NCI-H2227 treated with DMSO at 0.1 percent for 48 hours (cell line): ENCODE data around the gene NECAB2.

Source experiments
- DNase-seq: peaks from one replicate; lab custom pipeline; 2025; lab: John Stamatoyannopoulos, UW

Gene NECAB2

DNA sequence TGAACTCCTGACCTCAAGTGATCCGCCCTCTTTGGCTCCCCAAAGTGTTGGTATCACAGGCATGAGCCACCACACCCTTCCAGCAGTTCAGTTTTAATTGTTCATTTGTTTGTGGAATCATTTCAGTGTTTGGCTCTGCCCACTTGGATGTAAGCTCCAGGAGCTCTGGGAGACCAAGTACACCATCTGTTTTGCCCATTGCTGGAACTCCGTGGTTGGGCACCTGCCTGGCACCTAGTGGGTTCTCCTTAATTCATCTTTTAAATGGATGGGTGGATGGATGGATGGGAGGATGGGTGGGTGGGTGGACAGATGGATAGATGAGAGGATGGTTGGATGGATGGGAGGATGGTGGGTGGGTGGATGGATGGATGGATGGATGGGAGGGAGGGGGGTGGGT is 953 bp upstream of the NECAB2 start:
- no peak for DNase-seq

DNA sequence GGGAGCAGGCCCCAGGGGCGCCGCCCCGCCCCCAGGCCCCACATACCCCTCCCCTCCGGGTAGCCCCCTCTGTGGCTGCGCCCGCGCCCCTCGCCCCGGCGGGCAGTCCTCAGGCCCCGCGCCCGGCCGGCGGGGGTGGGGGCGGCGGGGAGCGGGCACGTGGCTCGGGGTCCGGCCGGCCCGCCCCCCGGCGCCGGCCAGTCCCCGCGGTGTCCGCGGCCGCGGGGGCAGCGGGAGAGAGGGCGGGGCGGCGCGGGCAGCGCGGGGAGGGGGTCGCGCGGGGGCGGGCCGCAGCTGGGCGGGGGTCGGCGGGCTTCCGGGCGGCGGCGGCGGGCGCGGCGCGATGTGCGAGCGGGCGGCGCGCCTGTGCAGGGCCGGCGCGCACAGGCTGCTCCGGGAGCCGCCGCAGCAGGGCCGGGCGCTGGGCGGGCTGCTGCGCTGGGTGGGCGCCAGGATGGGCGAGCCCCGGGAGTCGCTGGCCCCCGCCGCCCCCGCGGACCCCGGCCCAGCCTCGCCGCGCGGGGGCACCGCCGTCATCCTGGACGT is 335 bp downstream of the NECAB2 start:
- no peak for DNase-seq

DNA sequence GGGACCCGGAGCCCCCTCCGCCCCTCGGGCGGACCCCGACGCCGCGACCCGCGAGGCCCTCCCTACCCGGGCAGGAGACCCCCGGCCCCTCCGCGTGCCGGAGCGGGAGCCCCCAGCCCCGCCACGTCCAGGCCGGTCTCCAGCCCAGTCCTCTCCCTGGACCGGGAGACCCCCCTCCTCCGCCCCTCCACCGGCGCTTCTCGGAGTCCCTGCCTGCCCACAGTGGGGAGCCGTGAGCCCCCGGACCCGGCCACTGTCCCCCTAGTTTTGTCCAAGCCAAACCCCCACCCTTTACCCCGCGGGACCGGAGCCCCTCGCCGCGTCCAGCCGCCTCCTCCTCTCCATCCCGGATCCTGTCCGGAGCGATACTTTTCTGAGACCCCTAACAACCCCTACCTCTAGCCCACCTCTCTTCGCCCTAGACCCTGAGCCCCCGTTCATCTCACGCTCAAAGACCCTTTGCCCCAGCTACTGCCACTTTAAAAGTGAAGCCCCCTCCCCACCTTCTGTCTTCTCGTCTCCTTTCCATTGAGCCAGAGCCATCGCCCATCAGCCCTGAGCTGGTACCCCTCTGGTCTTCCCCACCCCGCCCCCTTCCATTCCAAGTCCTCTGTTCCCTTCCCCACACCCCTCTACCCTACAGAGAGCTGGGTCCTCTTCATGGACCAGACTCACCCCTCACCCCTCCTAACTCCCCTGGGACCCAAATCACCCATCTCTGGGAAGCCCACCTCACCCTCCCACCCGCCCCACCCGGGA is 1.0 kb downstream of the NECAB2 start:
- no peak for DNase-seq

GRCh38 chr16:83969771-83970429 is 1.9 kb downstream of the NECAB2 start:
- no peak for DNase-seq

DNA sequence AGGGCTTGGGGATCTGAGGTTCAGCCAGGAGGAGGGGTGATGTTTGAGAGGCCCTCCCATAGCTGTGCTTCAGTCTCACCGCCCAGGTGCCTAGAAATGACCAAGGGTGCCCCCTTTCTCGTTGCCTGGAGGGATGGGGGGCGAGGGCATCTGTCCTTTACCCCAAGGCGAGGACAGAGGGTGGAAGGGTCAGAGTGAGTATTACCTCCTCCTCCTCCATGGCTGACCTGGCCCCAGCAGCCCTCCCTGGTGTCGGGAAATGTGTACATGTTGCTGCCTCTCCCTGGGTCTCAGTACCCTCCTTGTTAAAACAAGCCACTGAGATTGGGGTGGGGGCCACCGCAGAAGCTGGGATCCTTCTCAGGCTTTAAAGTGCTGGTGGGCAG is 2.4 kb downstream of the NECAB2 start:
- no peak for DNase-seq

GRCh38 chr16:83971165-83972130 is 3.4 kb downstream of the NECAB2 start:
- no peak for DNase-seq

DNA sequence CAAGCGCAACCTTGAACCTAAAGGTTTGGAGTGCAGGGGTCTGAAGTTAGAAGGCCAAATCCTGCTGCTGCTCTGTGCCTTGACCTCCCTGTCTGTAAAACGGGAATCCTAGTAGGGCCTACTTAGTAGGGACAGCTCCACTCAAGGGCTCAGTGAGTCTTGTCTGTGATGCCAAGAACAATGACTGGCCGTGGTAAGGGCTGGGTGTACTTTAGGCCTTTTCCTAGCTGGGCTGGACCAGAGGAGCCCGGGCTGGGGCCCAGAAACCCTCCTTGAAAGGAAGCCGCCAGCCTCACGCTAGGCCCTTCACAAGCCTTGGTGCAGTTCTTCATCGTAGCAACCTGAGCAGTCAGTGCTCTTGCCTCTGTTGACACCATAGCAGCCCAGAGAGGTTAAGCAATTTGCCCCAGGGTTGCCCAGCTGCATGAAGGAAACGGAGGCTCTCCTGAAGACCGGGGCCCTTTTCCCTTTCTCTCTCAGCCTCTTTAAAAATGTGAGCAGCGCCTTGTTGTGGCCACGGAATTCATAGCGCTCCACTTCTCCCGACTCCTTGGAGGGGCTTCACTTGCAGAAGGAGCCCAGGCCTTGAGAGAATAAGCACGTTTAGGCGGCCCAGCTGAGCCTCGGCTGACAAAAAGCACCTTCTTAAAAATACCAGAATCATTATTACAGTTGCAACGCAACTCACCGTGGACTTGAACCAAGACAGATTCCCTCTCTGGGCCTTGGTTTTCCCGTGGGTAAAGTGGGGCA is 4.4 kb downstream of the NECAB2 start:
- DNase-seq, result no peak

- DNase-seq, result no peak
Measured at GRCh38 chr16:83973077-83973476, 5.0 kb downstream of the NECAB2 start.

- no peak for DNase-seq
Measured at GRCh38 chr16:83973581-83974385, 5.7 kb downstream of the NECAB2 start.

- no peak for DNase-seq
Measured at GRCh38 chr16:83974475-83974874, 6.4 kb downstream of the NECAB2 start.

DNA sequence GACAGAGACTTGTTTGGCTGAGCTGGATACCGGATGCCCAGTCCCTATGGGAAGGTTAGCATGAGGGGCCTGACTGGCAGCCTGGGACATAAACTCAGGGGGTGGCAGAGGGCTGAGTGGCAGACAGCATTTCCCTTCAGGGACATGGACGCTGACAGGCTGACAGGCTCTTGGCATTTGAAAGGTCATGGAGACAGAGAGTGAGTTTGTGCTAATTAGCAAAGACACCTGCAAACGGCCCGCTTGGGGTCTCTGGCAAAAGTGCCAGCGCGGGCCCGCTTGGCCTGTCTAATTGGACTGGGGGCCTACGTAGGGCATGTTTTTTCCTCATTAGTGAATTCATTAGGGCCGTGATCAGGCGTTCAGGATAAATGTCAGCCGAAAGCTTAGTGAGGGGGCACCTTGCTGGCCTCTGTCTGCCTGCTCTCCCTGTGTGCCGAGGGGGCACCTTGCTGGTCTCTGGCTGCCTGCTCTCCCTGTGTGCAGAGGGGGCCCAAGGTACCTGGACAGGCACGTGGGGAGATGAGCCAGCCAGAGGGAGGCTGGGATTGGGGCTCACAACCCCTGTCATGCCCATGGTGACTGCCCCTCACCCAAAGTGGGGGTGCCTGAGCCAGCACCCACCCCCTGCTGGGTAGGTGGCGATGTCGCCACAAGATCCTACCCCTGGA is 7.7 kb downstream of the NECAB2 start:
- DNase-seq, result no peak

- DNase-seq, result no peak
Measured at GRCh38 chr16:83977056-83977815, 9.2 kb downstream of the NECAB2 start.

DNA sequence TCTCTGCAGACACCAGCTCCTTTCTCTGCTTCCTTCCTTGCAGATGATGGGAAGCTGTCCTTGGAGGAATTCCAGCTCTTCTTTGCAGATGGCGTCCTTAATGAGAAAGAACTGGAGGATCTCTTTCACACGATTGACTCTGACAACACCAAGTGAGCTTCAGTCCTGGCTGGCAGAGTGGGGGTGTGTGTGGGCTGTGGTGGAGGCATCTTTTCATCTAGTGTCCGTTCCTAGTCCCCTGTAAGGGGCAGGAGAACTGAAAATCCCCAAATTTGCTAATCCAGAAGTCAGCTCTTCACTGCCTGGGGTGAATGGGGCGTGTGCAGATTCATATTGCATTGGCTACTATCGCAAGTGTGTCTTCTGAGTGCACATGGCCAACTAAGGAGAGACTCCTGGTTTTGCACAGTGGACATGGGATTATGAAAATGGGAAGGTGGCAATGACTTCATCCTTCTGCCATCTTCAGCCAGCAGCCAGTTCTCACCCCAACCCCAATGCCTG is 10.4 kb downstream of the NECAB2 start:
- no peak for DNase-seq

- DNase-seq, result no peak
Measured at GRCh38 chr16:83979441-83979840, 11.4 kb downstream of the NECAB2 start.

DNA sequence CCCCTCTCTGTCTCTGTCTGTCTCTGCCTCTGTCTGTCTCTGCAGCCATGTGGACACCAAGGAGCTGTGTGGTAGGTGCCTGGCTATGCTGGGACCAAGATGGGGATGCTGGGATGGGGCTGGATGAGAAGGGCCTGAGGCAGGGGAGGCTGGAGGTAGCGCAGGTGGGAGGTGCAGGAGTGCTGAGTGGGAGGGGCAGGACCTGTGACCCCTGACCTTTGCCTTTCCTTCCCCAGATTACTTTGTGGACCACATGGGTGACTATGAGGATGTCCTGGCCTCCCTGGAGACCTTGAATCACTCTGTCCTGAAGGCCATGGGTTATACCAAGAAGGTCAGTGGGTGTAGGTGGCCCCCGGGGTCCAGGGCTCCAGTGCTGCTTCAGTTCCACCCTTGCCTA is 12.8 kb downstream of the NECAB2 start:
- DNase-seq, result no peak

- DNase-seq, result no peak
Measured at GRCh38 chr16:83981799-83982198, 13.8 kb downstream of the NECAB2 start.

DNA sequence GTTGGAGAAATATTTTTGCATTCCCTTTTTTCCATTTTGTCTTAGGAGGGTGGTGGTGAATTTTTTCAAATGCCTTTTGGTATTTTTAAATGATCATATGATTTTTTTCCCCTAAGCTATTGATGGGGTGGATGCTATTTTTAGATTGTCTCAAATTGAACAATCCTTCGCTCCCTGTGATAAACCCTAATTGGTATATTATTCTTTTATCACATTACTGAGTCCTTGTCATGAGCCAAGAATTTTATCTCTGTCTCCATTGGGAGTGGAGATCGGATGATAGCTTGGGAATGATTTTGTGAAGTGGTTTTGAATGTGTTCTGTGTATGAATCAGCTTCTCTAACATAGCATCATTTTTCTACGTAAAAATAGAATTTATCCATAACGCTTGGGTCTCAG is 15.4 kb downstream of the NECAB2 start:
- no peak for DNase-seq

DNA sequence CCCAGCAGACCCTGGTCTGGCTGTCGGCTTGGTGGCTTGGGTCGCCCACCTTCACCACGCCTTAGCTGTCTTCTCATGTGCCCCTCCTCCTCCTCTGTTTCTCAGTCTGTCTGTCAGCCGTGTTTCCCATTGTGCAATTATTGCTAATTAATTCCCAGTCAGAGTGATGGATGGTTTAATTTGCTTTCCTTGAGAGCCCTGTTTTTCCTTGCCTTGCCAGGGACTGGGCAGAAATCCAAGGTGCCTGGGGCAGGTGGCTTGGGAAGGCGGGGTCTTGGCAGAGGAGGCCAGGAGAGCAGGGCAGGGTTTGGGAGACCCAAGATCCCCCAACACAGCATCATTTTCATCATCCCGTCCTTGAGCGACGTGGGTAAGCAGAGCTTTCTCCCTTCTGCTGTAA is 21.3 kb downstream of the NECAB2 start:
- no peak for DNase-seq

DNA sequence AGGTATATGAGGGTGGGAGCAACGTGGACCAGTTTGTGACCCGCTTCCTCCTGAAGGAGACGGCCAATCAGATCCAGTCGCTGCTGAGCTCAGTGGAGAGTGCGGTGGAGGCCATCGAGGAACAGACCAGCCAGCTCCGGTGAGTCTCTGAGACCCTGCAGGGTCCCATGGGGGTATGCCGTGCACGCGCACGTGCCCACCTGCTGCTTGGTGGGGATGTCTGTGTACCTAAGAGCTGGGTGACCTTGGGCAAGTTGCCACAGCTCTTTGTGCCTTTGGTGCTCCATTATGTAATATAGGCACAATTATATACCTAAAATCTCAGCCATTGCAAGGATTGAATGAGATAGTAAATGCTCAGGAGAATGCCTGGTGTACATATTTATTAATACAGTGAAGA is 22.4 kb downstream of the NECAB2 start:
- no peak for DNase-seq
